Fibroblast of the aortic adventitia (primary cell): ENCODE results near the gene MAL. TPM values are rescaled to one million over a fixed set of nuclear protein-coding genes. Genes with fewer than 3 reads are reported as not detected.
"Not testable (repeated sequence)": the region's sequence is repeated elsewhere in the genome, so short reads cannot be mapped to it uniquely, and the experiment has no call there.

Experiments
- DNase-seq: peaks from one replicate; pipeline ENCODE4 v3.0.0-alpha.2; 2010; ENCODE audit warnings: low read depth
- H3K4me3 ChIP-seq: 2 replicates; pipeline ENCODE4 v1.5.1; 2011; ENCODE audit warnings: low read depth, mild to moderate bottlenecking, control low read depth, low read length, moderate library complexity
- CTCF ChIP-seq: IDR thresholded peaks from 2 replicates; pipeline ENCODE4 v1.5.1; 2011; ENCODE audit warnings: mild to moderate bottlenecking, low read length, control low read depth, inconsistent platforms; ENCODE audit not compliant: insufficient read depth
- small RNA-seq: library from RNA; depleted of rRNA; stranded (forward); fragments of <200 nt; gene quantifications from one replicate; pipeline ENCODE3, GENCODE V24; 2012
- total RNA-seq: library from RNA; depleted of rRNA; stranded (reverse); fragments of >200 nt; gene quantifications from 2 replicates; pipeline ENCODE4 v1.2.3, GENCODE V29; 2012; ENCODE audit warnings: low replicate concordance

The MAL gene
- total RNA-seq, 1 donor = not detected

GRCh38 chr2:95087379-95087778 is 61.9 kb downstream of the MAL start:
- DNase-seq = no peak
- no peak overlapping the region for H3K4me3 ChIP-seq
- TF ChIP-seq CTCF = no peak

GRCh38 chr2:95091885-95092555 is 66.5 kb downstream of the MAL start:
- no peak for DNase-seq
- H3K4me3 ChIP-seq = no peak overlapping the region
- no peak for TF ChIP-seq CTCF

GRCh38 chr2:95098273-95098672 is 72.8 kb downstream of the MAL start:
- DNase-seq, H3K4me3 ChIP-seq: not testable (repeated sequence)

- H3K4me3 ChIP-seq = no peak overlapping the region
- no peak for TF ChIP-seq CTCF
- no peak for DNase-seq
Observed at GRCh38 chr2:95099910-95100309, 74.4 kb downstream of the MAL start.

Small RNA genes lying within 50 kb of the gene (small RNA-seq; reads per million reads assigned to genes)
- not detected for gene RN7SL575P

Other genes with a start within 250 kb of the MAL start
- not detected in 2 replicates for gene TEKT4, start 154.3 kb upstream of the MAL start, total RNA-seq
- gene MRPS5, start 96.1 kb downstream of the MAL start, total RNA-seq = 30.4 and 132 TPM in 2 replicates
- 12.4 and 16.1 TPM in 2 replicates for gene ZNF514, start 134.1 kb downstream of the MAL start, total RNA-seq
- gene ZNF2, start 140.1 kb downstream of the MAL start, total RNA-seq = 3.0 and 6.9 TPM in 2 replicates
- gene ZNF892, start 181.8 kb downstream of the MAL start, total RNA-seq = 4.9 and 7.3 TPM in 2 replicates
- gene PROM2, start 248.7 kb downstream of the MAL start, total RNA-seq = 0.18 and 0.33 TPM in 2 replicates